SK-N-SH (cell line): ENCODE results near the gene CRAT.

Experiments
- CHD2 ChIP-seq: fragments of 150-350 bp; IDR thresholded peaks from 2 replicates; pipeline ENCODE4 v1.6.1; 2018; ENCODE audit warnings: low read length; ENCODE audit not compliant: partially characterized antibody
- CTCF ChIP-seq: fragments of 200-600 bp; sonication (generic); IDR thresholded peaks from 2 replicates; pipeline ENCODE4 v1.6.1; 2017; ENCODE audit warnings: antibody characterized with exemption, mild to moderate bottlenecking, moderate library complexity
- ELF1 ChIP-seq: IDR thresholded peaks from 2 replicates; pipeline ENCODE4 v1.4.0; 2012
- EZH2phosphoT487 ChIP-seq: fragments of 200-600 bp; sonication (generic); IDR thresholded peaks from 2 replicates; pipeline ENCODE4 v1.6.1; 2017; ENCODE audit warnings: low read depth, mixed run types, mild to moderate bottlenecking, antibody characterized with exemption, moderate library complexity, borderline replicate concordance
- FOXM1 ChIP-seq: IDR thresholded peaks from 2 replicates; pipeline ENCODE4 v1.4.0; 2012; ENCODE audit warnings: low read depth, mild to moderate bottlenecking
- POLR2AphosphoS5 ChIP-seq: IDR thresholded peaks from 2 replicates; pipeline ENCODE4 v1.6.1; 2012; ENCODE audit warnings: low read depth, low read length
- RAD21 ChIP-seq: IDR thresholded peaks from 2 replicates; pipeline ENCODE4 v1.6.1; 2012; ENCODE audit warnings: mild to moderate bottlenecking, low read length
- TAF1 ChIP-seq: IDR thresholded peaks from 2 replicates; pipeline ENCODE4 v1.6.1; 2012; ENCODE audit warnings: low read depth, mild to moderate bottlenecking, low read length, moderate library complexity, borderline replicate concordance
- TCF12 ChIP-seq: IDR thresholded peaks from 2 replicates; pipeline ENCODE4 v1.4.0; 2012
- USF2 ChIP-seq: fragments of 150-350 bp; IDR thresholded peaks from 2 replicates; pipeline ENCODE4 v1.6.1; 2017; ENCODE audit warnings: antibody characterized with exemption, low read length, low read depth, borderline replicate concordance
- YY1 ChIP-seq: IDR thresholded peaks from 2 replicates; pipeline ENCODE4 v1.4.0; 2012; ENCODE audit warnings: low read depth, mild to moderate bottlenecking

GRCh38 chr9:129150122-129150521, 39.5 kb upstream of the CRAT start:
- TF ChIP-seq CTCF (no peak), YY1 (no peak), TCF12 (no peak), USF2 (no peak), POLR2AphosphoS5 (no peak; the same call in 1 of the 2 replicates), RAD21 (no peak), ELF1 (no peak), FOXM1 (no peak), TAF1 (no peak), CHD2 (no peak), EZH2phosphoT487 (no peak)
